IMR-90 (cell line): ENCODE measurements around the gene ABHD17A. TPM values are rescaled to one million over a fixed set of nuclear protein-coding genes. Genes with fewer than 3 reads are reported as not detected.

ENCODE experiments used
- ATAC-seq: fragments of 200-7000 bp; cut with Tn5 transposase; 2 replicates; pipeline ENCODE4 v1.9.1; 2020; ENCODE audit warnings: low read depth, mild to moderate bottlenecking, moderate library complexity
- BruUV-seq: library from RNA; stranded (reverse); fragments of 400-500 nt; replicated peaks from 2 replicates; lab custom pipeline; 2021; lab: Mats Ljungman, UMichigan
- CTCF ChIA-PET: fragments of 300-600 bp; formaldehyde crosslinking; extraction: SDS; loops from one replicate; lab custom pipeline; 2021; ENCODE audit warnings: antibody characterized with exemption; lab: Yijun Ruan, JAX
- POLR2A ChIA-PET: fragments of 300-600 bp; sonication (Branson Sonifier 250); formaldehyde crosslinking; loops from one replicate; lab custom pipeline; 2022; ENCODE audit warnings: antibody characterized with exemption; ENCODE audit not compliant: unreplicated experiment; lab: Charles Lee
- DNase-seq: peaks from one replicate; pipeline ENCODE4 v3.0.0; 2013
- H2AFZ ChIP-seq: replicated peaks from 2 replicates; pipeline ENCODE3; 2013; ENCODE audit warnings: low read length, mild to moderate bottlenecking; ENCODE audit not compliant: poor library complexity
- H2AK5ac ChIP-seq: 2 replicates; pipeline ENCODE4 v1.6.1; 2013; ENCODE audit warnings: low read depth, low read length, inconsistent platforms
- H2AK9ac ChIP-seq: replicated peaks from 2 replicates; pipeline ENCODE3; 2013; ENCODE audit warnings: mild to moderate bottlenecking, low read depth, low read length, moderate library complexity; ENCODE audit not compliant: poor library complexity
- H2BK120ac ChIP-seq: 2 replicates; pipeline ENCODE4 v1.6.1; 2013; ENCODE audit warnings: low read depth, low read length, inconsistent platforms
- H2BK15ac ChIP-seq: 3 replicates; pipeline ENCODE4 v1.6.1; 2013; ENCODE audit warnings: low read depth, low read length, inconsistent platforms
- H2BK20ac ChIP-seq: 2 replicates; pipeline ENCODE4 v1.6.1; 2013; ENCODE audit warnings: low read depth, mild to moderate bottlenecking, inconsistent platforms, low read length, moderate library complexity
- H2BK5ac ChIP-seq: 2 replicates; pipeline ENCODE4 v1.6.1; 2013; ENCODE audit warnings: mild to moderate bottlenecking, low read depth, low read length, inconsistent platforms; ENCODE audit not compliant: poor library complexity, severe bottlenecking
- H3K14ac ChIP-seq: replicated peaks from 2 replicates; pipeline ENCODE4 v1.6.1; 2013; ENCODE audit warnings: low read depth, low read length, inconsistent platforms
- H3K18ac ChIP-seq: 2 replicates; pipeline ENCODE4 v1.6.1; 2013; ENCODE audit warnings: low read depth, low read length, control low read depth
- H3K23ac ChIP-seq: 2 replicates; pipeline ENCODE4 v1.6.1; 2013; ENCODE audit warnings: low read depth, low read length, inconsistent platforms
- H3K27ac ChIP-seq: 2 replicates; pipeline ENCODE4 v1.5.1; 2013; ENCODE audit warnings: mild to moderate bottlenecking, control low read depth, low read length; ENCODE audit not compliant: insufficient read depth
- H3K27me3 ChIP-seq: 2 replicates; pipeline ENCODE4 v1.6.1; 2013; ENCODE audit warnings: low read length; ENCODE audit not compliant: control insufficient read depth, insufficient read depth
- H3K36me3 ChIP-seq: 2 replicates; pipeline ENCODE4 v1.6.1; 2013; ENCODE audit warnings: low read length, mixed read lengths; ENCODE audit not compliant: control insufficient read depth, insufficient read depth
- H3K4ac ChIP-seq: 2 replicates; pipeline ENCODE4 v1.6.1; 2013; ENCODE audit warnings: low read depth, low read length, inconsistent platforms
- H3K4me1 ChIP-seq: 2 replicates; pipeline ENCODE4 v1.6.1; 2013; ENCODE audit warnings: low read length, mixed read lengths; ENCODE audit not compliant: control insufficient read depth, insufficient read depth
- H3K4me2 ChIP-seq: 2 replicates; pipeline ENCODE4 v1.6.1; 2013; ENCODE audit warnings: low read depth, mild to moderate bottlenecking, control low read depth, low read length, moderate library complexity
- H3K4me3 ChIP-seq: 2 replicates; pipeline ENCODE4 v1.5.1; 2013; ENCODE audit warnings: low read depth, mild to moderate bottlenecking, control low read depth, low read length, moderate library complexity; ENCODE audit not compliant: insufficient read depth
- H3K56ac ChIP-seq: 2 replicates; pipeline ENCODE4 v1.6.1; 2013; ENCODE audit warnings: low read length, inconsistent platforms; ENCODE audit not compliant: insufficient read depth; ENCODE audit errors: extremely low read depth
- H3K79me1 ChIP-seq, 2 experiments: 2 replicates each; pipeline ENCODE4 v1.6.1; 2013; ENCODE audit warnings: low read length in 2 of 2, inconsistent platforms in 1 of 2, low read depth in 1 of 2
- H3K9ac ChIP-seq: 2 replicates; pipeline ENCODE4 v1.6.1; 2013; ENCODE audit warnings: low read depth, low read length, control low read depth
- H3K9me1 ChIP-seq: 2 replicates; pipeline ENCODE4 v1.6.1; 2013; ENCODE audit warnings: low read length, inconsistent platforms; ENCODE audit not compliant: insufficient read depth
- H3K9me3 ChIP-seq: 2 replicates; pipeline ENCODE4 v1.6.1; 2013; ENCODE audit warnings: low read length; ENCODE audit not compliant: control insufficient read depth, insufficient read depth
- H4K20me1 ChIP-seq: 2 replicates; pipeline ENCODE4 v1.6.1; 2013; ENCODE audit warnings: low read length, inconsistent platforms; ENCODE audit not compliant: insufficient read depth
- H4K5ac ChIP-seq: 2 replicates; pipeline ENCODE4 v1.6.1; 2013; ENCODE audit warnings: mild to moderate bottlenecking, low read depth, low read length, control low read depth
- H4K8ac ChIP-seq, 2 experiments: 2 replicates each; pipeline ENCODE4 v1.6.1; 2013; ENCODE audit warnings: low read depth in 2 of 2, low read length in 2 of 2, control low read depth in 1 of 2, inconsistent platforms in 1 of 2
- H4K91ac ChIP-seq: 2 replicates; pipeline ENCODE4 v1.6.1; 2013; ENCODE audit warnings: low read depth, low read length, inconsistent platforms; ENCODE audit not compliant: insufficient read depth
- BHLHE40 ChIP-seq: fragments of 150-350 bp; IDR thresholded peaks from 2 replicates; pipeline ENCODE4 v1.6.1; 2016; ENCODE audit warnings: mild to moderate bottlenecking, low read depth, low read length
- CEBPB ChIP-seq: IDR thresholded peaks from 2 replicates; pipeline ENCODE4 v1.6.1; 2012; ENCODE audit warnings: low read depth, low read length, improper control_type of control experiment
- CHD1 ChIP-seq: IDR thresholded peaks from 2 replicates; pipeline ENCODE4 v1.6.1; 2012; ENCODE audit warnings: low read depth, low read length, improper control_type of control experiment
- CTCF ChIP-seq: conservative IDR thresholded peaks from 2 replicates; pipeline ENCODE4 v1.5.1; 2012; ENCODE audit warnings: mild to moderate bottlenecking, low read depth, low read length, improper control_type of control experiment
- ELK1 ChIP-seq: fragments of 150-350 bp; IDR thresholded peaks from 2 replicates; pipeline ENCODE4 v1.6.1; 2016; ENCODE audit warnings: low read depth, mild to moderate bottlenecking, low read length, moderate library complexity, borderline replicate concordance
- FOS ChIP-seq: fragments of 150-350 bp; IDR thresholded peaks from 2 replicates; pipeline ENCODE4 v1.6.1; 2016; ENCODE audit warnings: low read depth, low read length
- MAFK ChIP-seq: IDR thresholded peaks from 2 replicates; pipeline ENCODE4 v1.6.1; 2012; ENCODE audit warnings: low read depth, low read length, improper control_type of control experiment
- MAZ ChIP-seq: IDR thresholded peaks from 2 replicates; pipeline ENCODE4 v1.6.1; 2012; ENCODE audit warnings: low read depth, mild to moderate bottlenecking, low read length, improper control_type of control experiment, moderate library complexity, borderline replicate concordance
- MXI1 ChIP-seq: IDR thresholded peaks from 2 replicates; pipeline ENCODE4 v1.6.1; 2012; ENCODE audit warnings: low read depth, mild to moderate bottlenecking, low read length, moderate library complexity, borderline replicate concordance
- NFE2L2 ChIP-seq: fragments of 150-350 bp; IDR thresholded peaks from 2 replicates; pipeline ENCODE4 v1.6.1; 2016; ENCODE audit warnings: low read depth, mild to moderate bottlenecking, low read length
- POLR2A ChIP-seq: IDR thresholded peaks from 2 replicates; pipeline ENCODE4 v1.6.1; 2012; ENCODE audit warnings: mild to moderate bottlenecking, low read depth, low read length
- RAD21 ChIP-seq: IDR thresholded peaks from 2 replicates; pipeline ENCODE4 v1.6.1; 2012; ENCODE audit warnings: low read length, improper control_type of control experiment
- RCOR1 ChIP-seq: IDR thresholded peaks from 2 replicates; pipeline ENCODE4 v1.6.1; 2012; ENCODE audit warnings: mild to moderate bottlenecking, low read length, improper control_type of control experiment; ENCODE audit not compliant: insufficient replicate concordance
- RFX5 ChIP-seq: IDR thresholded peaks from 2 replicates; pipeline ENCODE4 v1.8.0; 2012; ENCODE audit warnings: low read depth, mild to moderate bottlenecking, low read length, moderate library complexity
- SMC3 ChIP-seq: fragments of 150-350 bp; IDR thresholded peaks from 2 replicates; pipeline ENCODE4 v1.6.1; 2016; ENCODE audit warnings: low read depth, mild to moderate bottlenecking, antibody characterized with exemption, low read length, moderate library complexity
- USF2 ChIP-seq: fragments of 150-350 bp; IDR thresholded peaks from 2 replicates; pipeline ENCODE4 v1.6.1; 2017; ENCODE audit warnings: mild to moderate bottlenecking, antibody characterized with exemption, low read length, low read depth
- WGBS, 2 experiments: methylation state at CpG; one replicate each; pipeline versions ENCODE4 v1.1.5 to v1.1.7; 2013; ENCODE audit warnings: missing lambda C conversion rate in 2 of 2; ENCODE audit not compliant: insufficient read length in 1 of 2; ENCODE audit errors: extremely low coverage in 2 of 2; 5-methylcytosine and 5-hydroxymethylcytosine counted together
- dilution Hi-C: fragments of 300-500 bp; cut with HindIII; formaldehyde crosslinking; loops from one replicate; pipeline ENCODE4 v1.14.3; 2018; ENCODE audit warnings: low sequenced_read_pairs; ENCODE audit not compliant: unreplicated experiment
- in situ Hi-C: fragments of 300-500 bp; cut with MboI; formaldehyde crosslinking; loops from 3 replicates; pipeline ENCODE4 v1.14.3; 2019; ENCODE audit warnings: low sequenced_read_pairs, inconsistent platforms, mixed read lengths
- intact Hi-C: fragments of 100-400 bp; cut with micrococcal nuclease; formaldehyde crosslinking; loops from 2 replicates; pipeline ENCODE4 v1.10.0; 2022
- polyA plus RNA-seq, 3 experiments: library from polyadenylated mRNA; depleted of rRNA; stranded (reverse); fragments of >200 nt; gene quantifications; 2 replicates each; pipeline ENCODE4 v1.2.3, GENCODE V29; 2012; ENCODE audit warnings: low replicate concordance in 1 of 3
- total RNA-seq: library from RNA; depleted of rRNA; stranded (reverse); fragments of >200 nt; gene quantifications from 2 replicates; pipeline ENCODE4 v1.2.3, GENCODE V29; 2012

The ABHD17A gene
- total and polyA plus RNA-seq, 2 of the 4 experiments (the other 2 are of a cell fraction): 37.8 to 76.2 TPM

GRCh38 chr19:1921326-1921725, 36.0 kb upstream of the ABHD17A start:
- Histone ChIP-seq H3K14ac (no peak overlapping the region), H3K27me3 (no peaks in the 10 kb centered on the region), H2AFZ (no peak overlapping the region), H3K4me3 (no peak overlapping the region), H3K9ac (no peak overlapping the region), H2BK5ac (no peak overlapping the region), H4K5ac (no peak overlapping the region), H4K20me1 (peaks cover 9% of the 10 kb centered on the region; the same call in 1 of the 2 replicates), H4K8ac (no peak overlapping the region), H3K27ac (no peak overlapping the region), H4K91ac (no peak overlapping the region), H3K4me1 (no peaks in the 10 kb centered on the region), H2AK9ac (no peak overlapping the region), H3K56ac (no peak overlapping the region), H3K4me2 (no peak overlapping the region), H2BK15ac (no peak overlapping the region), H3K36me3 (peaks cover 65% of the 10 kb centered on the region), H3K9me1 (no peaks in the 10 kb centered on the region), H3K79me1 (peaks cover 0 to 5% of the 10 kb centered on the region in 2 experiments; a peak in 1 of 4 replicates), H3K23ac (no peak overlapping the region), H2BK20ac (no peak overlapping the region), H3K4ac (no peak overlapping the region), H3K18ac (no peak overlapping the region), H2AK5ac (no peak overlapping the region), H3K9me3 (no peaks in the 10 kb centered on the region), H2BK120ac (no peak overlapping the region)
- in situ Hi-C loops (no loop called here), dilution Hi-C loops (no loop called here), intact Hi-C loops (no loop called here)
- BruUV-seq: no TSS peak
- TF ChIP-seq USF2 (no peak), NFE2L2 (no peak), MAZ (no peak), SMC3 (no peak), RAD21 (no peak), CHD1 (no peak), CTCF (no peak), RCOR1 (no peak), CEBPB (no peak), MXI1 (no peak), POLR2A (no peak), FOS (no peak), MAFK (no peak), RFX5 (no peak), ELK1 (no peak), BHLHE40 (no peak)
- DNase-seq (no peak), ATAC-seq (no peak)
- ChIA-PET POLR2A (no interaction called here), CTCF (no interaction called here)
- WGBS, 2 experiments: 100% methylated on average over 1 of the region's 19 CpGs; no CpG with 5 or more reads in 1 of the 2 experiments
